DOHH2 (cell line): ENCODE results near the gene JADE1.

ENCODE experiments used
- EZH2phosphoT487 ChIP-seq: fragments of 200-600 bp; sonication (generic); IDR thresholded peaks from 2 replicates; pipeline ENCODE4 v1.6.1; 2017; ENCODE audit warnings: borderline replicate concordance, mild to moderate bottlenecking, antibody characterized with exemption, low read length, moderate library complexity, mixed read lengths
- TF ChIP-seq, protein P1 (sequence below): fragments of 200-600 bp; sonication (generic); IDR thresholded peaks from one replicate; pipeline ENCODE4 v1.5.1; 2014; ENCODE audit warnings: antibody characterized with exemption, mild to moderate bottlenecking, low read depth, low read length; ENCODE audit not compliant: poor library complexity, severe bottlenecking

DNA sequence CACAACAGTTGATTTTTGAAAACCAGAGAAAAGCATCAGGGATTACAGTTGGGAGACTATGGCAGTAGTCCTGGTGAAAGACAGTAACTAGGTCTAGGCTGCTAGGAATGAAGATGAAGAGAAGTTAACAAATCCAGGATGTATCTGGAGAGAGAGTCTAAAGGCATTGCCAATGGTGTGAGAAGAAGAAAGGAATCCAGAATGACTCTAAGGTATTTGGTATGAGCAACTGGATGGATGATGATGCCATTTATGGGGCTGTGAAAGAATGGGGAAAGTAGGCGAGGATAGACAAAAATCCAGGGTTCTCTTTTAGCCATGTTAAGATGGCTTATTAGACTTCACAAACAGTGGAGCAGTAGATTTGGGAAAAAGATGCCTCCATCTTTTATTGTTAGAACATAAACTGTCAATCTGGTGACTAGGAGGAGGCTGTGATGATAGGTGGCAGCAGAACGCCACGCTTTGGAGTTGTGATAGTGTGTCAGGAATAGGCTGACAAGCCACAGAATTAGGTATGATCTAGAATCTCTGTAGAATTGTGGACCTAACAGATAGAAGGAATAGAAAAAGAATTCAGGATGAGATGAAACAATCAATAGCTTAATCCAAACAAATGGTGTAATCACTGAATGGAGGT lies 27.3 kb upstream of the JADE1 start:
- TF ChIP-seq, protein P1, sequence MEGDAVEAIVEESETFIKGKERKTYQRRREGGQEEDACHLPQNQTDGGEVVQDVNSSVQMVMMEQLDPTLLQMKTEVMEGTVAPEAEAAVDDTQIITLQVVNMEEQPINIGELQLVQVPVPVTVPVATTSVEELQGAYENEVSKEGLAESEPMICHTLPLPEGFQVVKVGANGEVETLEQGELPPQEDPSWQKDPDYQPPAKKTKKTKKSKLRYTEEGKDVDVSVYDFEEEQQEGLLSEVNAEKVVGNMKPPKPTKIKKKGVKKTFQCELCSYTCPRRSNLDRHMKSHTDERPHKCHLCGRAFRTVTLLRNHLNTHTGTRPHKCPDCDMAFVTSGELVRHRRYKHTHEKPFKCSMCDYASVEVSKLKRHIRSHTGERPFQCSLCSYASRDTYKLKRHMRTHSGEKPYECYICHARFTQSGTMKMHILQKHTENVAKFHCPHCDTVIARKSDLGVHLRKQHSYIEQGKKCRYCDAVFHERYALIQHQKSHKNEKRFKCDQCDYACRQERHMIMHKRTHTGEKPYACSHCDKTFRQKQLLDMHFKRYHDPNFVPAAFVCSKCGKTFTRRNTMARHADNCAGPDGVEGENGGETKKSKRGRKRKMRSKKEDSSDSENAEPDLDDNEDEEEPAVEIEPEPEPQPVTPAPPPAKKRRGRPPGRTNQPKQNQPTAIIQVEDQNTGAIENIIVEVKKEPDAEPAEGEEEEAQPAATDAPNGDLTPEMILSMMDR, result peak; percentile 36
- TF ChIP-seq EZH2phosphoT487, result no peak
